Spinal cord (tissue), 10 donors: ENCODE data around the gene SERPINH1. TPM values are rescaled to one million over a fixed set of nuclear protein-coding genes. Genes with fewer than 3 reads are reported as not detected.

Experiments
- DNase-seq, 6 donors: peaks; one replicate each; pipeline versions ENCODE4 v3.0.0 to v3.0.0-alpha.2; 2013 to 2015; ENCODE audit warnings: low spot score in 6 of 6, low read depth in 4 of 6
- H3K27ac ChIP-seq: one replicate; pipeline ENCODE4 v1.5.1; 2013; ENCODE audit warnings: low read depth, low read length, control low read depth
- H3K27me3 ChIP-seq: one replicate; pipeline ENCODE4 v1.6.1; 2013; ENCODE audit warnings: low read length; ENCODE audit not compliant: control insufficient read depth, insufficient read depth
- H3K36me3 ChIP-seq: one replicate; pipeline ENCODE4 v1.6.1; 2013; ENCODE audit warnings: low read length; ENCODE audit not compliant: control insufficient read depth, insufficient read depth
- H3K4me1 ChIP-seq: one replicate; pipeline ENCODE4 v1.6.1; 2013; ENCODE audit warnings: low read length; ENCODE audit not compliant: control insufficient read depth, insufficient read depth
- H3K4me3 ChIP-seq: one replicate; pipeline ENCODE4 v1.5.1; 2013; ENCODE audit warnings: low read depth, low read length, control low read depth
- H3K9me3 ChIP-seq: one replicate; pipeline ENCODE4 v1.6.1; 2013; ENCODE audit warnings: low read length; ENCODE audit not compliant: control insufficient read depth, insufficient read depth
- WGBS: methylation state at CpG from one replicate; pipeline ENCODE4 v1.1.5; 2013; ENCODE audit warnings: missing lambda C conversion rate; ENCODE audit not compliant: insufficient coverage; 5-methylcytosine and 5-hydroxymethylcytosine counted together
- polyA plus RNA-seq, 2 donors: library from polyadenylated mRNA; unstranded; fragments of 120-200 nt; gene quantifications; one replicate each; pipeline ENCODE4 v1.2.1, GENCODE V29; 2013; ENCODE audit not compliant: insufficient read length in 2 of 2
- total RNA-seq, 2 donors: library from RNA; depleted of rRNA in 1 of 2; stranded (reverse); fragments of 120-200 nt in 1 of 2; fragments of >200 nt in 1 of 2; gene quantifications; one replicate each; pipeline versions ENCODE4 v1.2.3 to v1.2.4, GENCODE V29; 2013 to 2014
- donor health status: healthy.

Gene SERPINH1
- total and polyA plus RNA-seq, 4 donors: 85.1 to 221 (median 148) TPM

DNA sequence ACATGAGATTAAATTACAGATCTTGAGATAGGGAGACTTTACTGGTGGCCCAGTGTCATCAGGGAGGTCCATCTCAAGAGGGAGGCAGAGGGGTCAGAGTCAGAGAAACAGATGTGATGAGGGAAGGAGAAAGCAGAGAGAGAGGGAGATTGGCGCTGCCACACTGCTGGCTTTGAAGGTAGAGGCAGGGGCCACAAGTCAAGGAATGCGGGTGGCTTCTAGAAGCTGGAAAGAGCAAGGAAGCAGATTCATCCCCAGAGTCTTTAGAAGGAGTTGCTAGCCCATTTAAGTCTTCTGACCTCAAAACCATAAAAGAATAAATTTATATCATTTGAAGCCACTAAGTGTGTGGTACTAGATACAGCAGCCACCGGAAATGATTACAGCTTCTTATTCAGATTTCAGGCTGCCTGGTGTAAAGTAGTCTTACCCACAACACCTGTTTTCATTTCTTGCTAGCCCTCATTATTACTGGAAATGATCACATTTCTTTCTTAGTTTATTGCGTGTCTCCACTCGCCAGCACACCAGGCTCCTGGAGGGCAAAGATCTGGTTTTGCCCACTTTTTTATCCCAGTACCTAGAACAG lies 12.6 kb upstream of the SERPINH1 start:
- Histone ChIP-seq H3K4me3 (no peak overlapping the region), H3K27ac (peak overlapping the region; percentile 70), H3K36me3 (no peaks in the 10 kb centered on the region), H3K27me3 (peaks cover 2% of the 10 kb centered on the region), H3K9me3 (no peaks in the 10 kb centered on the region), H3K4me1 (peaks cover 28% of the 10 kb centered on the region)
- WGBS: 95% methylated on average over 2 of the region's 5 CpGs
- no peak for DNase-seq

DNA sequence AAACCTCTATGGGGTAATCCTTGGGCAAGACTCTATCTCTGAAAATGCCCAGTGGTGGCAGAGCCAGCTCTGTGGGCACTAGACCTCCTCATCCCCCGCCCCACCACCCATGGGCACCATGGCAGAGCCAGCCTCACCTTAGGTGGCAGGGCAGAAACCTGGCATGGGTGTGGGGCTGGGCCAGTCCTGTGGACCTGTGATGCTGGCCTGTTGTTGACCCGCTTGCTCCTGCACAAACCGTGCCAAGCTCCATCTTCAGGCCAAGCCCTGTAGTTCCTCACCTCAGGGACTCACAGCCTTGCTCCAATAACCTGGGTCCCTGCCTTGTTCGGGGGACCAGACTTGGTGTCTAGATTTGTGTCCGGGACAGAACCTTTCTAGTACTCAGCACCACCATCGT lies 8.9 kb upstream of the SERPINH1 start:
- Histone ChIP-seq H3K27ac (peak overlapping the region; percentile 97), H3K4me1 (peaks cover 42% of the 10 kb centered on the region)

GRCh38 chr11:75553889-75554257 lies 8.2 kb upstream of the SERPINH1 start:
- H3K4me3 ChIP-seq: no peak overlapping the region
- DNase-seq: no peak
- H3K36me3 ChIP-seq: no peaks in the 10 kb centered on the region
- H3K9me3 ChIP-seq: no peaks in the 10 kb centered on the region
- WGBS: 17% methylated on average over 1 of the region's 1 CpG
- H3K27ac ChIP-seq: peak overlapping the region; percentile 97
- peaks cover 42% of the 10 kb centered on the region for H3K4me1 ChIP-seq
- no peaks in the 10 kb centered on the region for H3K27me3 ChIP-seq

More for the DNA sequence above, 8.9 kb upstream of the SERPINH1 start:
- no peak for DNase-seq
- Histone ChIP-seq H3K36me3 (no peaks in the 10 kb centered on the region), H3K27me3 (no peaks in the 10 kb centered on the region), H3K4me3 (no peak overlapping the region), H3K9me3 (no peaks in the 10 kb centered on the region)
- WGBS: 93% methylated on average over 5 of the region's 6 CpGs

GRCh38 chr11:75554258-75555022 lies 7.6 kb upstream of the SERPINH1 start:
- Histone ChIP-seq H3K4me3 (peak overlapping the region; percentile 28), H3K4me1 (peaks cover 45% of the 10 kb centered on the region), H3K27ac (peak overlapping the region; percentile 97), H3K36me3 (no peaks in the 10 kb centered on the region), H3K9me3 (no peaks in the 10 kb centered on the region), H3K27me3 (no peaks in the 10 kb centered on the region)
- 26% methylated on average over 21 of the region's 21 CpGs for WGBS
- DNase-seq: peak in 5 of 6 donors; percentile 68 to 97 (median 81)

- Histone ChIP-seq H3K27ac (peak overlapping the region; percentile 97), H3K36me3 (no peaks in the 10 kb centered on the region), H3K9me3 (no peaks in the 10 kb centered on the region), H3K27me3 (no peaks in the 10 kb centered on the region), H3K4me1 (peaks cover 50% of the 10 kb centered on the region), H3K4me3 (peak overlapping the region; percentile 28)
- WGBS: 75% methylated on average over 10 of the region's 12 CpGs
- no peak for DNase-seq
These were observed 6.8 kb upstream of the SERPINH1 start for GRCh38 chr11:75555079-75555811.

- no peaks in the 10 kb centered on the region for H3K9me3 ChIP-seq
- DNase-seq: no peak
- no peaks in the 10 kb centered on the region for H3K27me3 ChIP-seq
- H3K36me3 ChIP-seq: no peaks in the 10 kb centered on the region
- 93% methylated on average over 3 of the region's 3 CpGs for WGBS
- peaks cover 50% of the 10 kb centered on the region for H3K4me1 ChIP-seq
- H3K4me3 ChIP-seq: no peak overlapping the region
- H3K27ac ChIP-seq: no peak overlapping the region
These were observed 5.8 kb upstream of the SERPINH1 start for GRCh38 chr11:75556275-75556674.

DNA sequence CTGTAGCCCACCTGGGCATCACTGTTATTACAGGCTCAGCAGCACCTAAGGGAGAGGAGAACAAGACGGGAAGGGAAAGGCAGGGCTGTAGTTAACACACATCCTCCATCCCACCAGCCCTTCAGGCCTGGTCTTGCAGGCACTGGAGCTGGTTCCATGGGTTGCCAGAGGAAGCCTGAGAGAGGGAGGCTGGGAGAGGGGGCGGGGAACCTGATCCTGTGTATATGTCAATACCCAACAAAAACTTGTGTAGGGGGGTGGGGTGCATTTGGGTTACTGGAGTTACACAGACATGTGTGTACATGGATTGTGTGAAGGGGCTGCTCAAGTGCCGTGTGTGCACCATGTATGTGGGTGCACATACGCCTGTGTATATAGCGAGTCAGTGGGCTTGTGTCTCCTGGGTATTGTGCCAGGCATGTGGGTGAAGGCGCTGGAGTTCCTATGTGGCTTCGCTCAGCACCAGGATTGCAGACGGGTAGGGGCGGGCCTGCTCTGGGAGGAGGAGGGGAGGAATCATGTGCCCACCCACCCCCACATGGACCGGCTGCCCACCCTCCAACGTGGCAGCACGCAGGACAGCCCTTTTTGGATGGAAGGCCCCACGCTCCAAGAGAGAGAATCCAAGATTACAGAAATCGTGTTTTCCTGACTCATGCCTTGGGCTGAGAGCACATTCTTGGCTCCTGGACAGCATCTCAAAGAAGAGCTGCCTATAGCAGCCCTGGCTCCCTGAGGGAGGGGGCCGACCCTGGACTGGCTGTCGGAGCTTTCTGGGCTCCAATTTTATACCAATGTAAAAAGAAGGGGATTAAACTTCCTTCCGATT lies 4.2 kb upstream of the SERPINH1 start:
- H3K4me1 ChIP-seq: peaks cover 66% of the 10 kb centered on the region
- H3K9me3 ChIP-seq: no peaks in the 10 kb centered on the region
- 66% methylated on average over 9 of the region's 17 CpGs for WGBS
- DNase-seq: peak in 1 of 6 donors; percentile 80
- H3K27me3 ChIP-seq: peaks cover 10% of the 10 kb centered on the region
- H3K27ac ChIP-seq: peak overlapping the region; percentile 93
- H3K36me3 ChIP-seq: no peaks in the 10 kb centered on the region
- H3K4me3 ChIP-seq: no peak overlapping the region

- peaks cover 70% of the 10 kb centered on the region for H3K4me1 ChIP-seq
- peak in 1 of 6 donors; percentile 68 for DNase-seq
- peaks cover 5% of the 10 kb centered on the region for H3K36me3 ChIP-seq
- H3K4me3 ChIP-seq: peak overlapping the region; percentile 21
- no peaks in the 10 kb centered on the region for H3K9me3 ChIP-seq
- peak overlapping the region; percentile 93 for H3K27ac ChIP-seq
- WGBS: 35% methylated on average over 5 of the region's 8 CpGs
- peaks cover 10% of the 10 kb centered on the region for H3K27me3 ChIP-seq
These were observed 2.9 kb upstream of the SERPINH1 start for GRCh38 chr11:75558939-75559843.
